Hematopoietic multipotent progenitor cell (in vitro differentiated cells): Measurements from ENCODE around the gene PVRIG. TPM values are rescaled to one million over a fixed set of nuclear protein-coding genes. Genes with fewer than 3 reads are reported as not detected.
"Not testable (repeated sequence)": the region's sequence is repeated elsewhere in the genome, so short reads cannot be mapped to it uniquely, and the experiment has no call there.

ENCODE experiments used
- DNase-seq, 3 donors: peaks; one replicate each; pipeline ENCODE4 v3.0.0-alpha.2; 2011 to 2015; ENCODE audit warnings: low read depth in 2 of 3, low spot score in 2 of 3
- total RNA-seq: library from RNA; depleted of rRNA; stranded (reverse); fragments of >200 nt; gene quantifications from one replicate; pipeline ENCODE4 v1.2.3, GENCODE V29; 2012

PVRIG gene
- total RNA-seq, 1 donor = 0.54 TPM

GRCh38 chr7:100224891-100225290 lies 5.1 kb downstream of the PVRIG start:
- not testable (repeated sequence) for DNase-seq

DNA sequence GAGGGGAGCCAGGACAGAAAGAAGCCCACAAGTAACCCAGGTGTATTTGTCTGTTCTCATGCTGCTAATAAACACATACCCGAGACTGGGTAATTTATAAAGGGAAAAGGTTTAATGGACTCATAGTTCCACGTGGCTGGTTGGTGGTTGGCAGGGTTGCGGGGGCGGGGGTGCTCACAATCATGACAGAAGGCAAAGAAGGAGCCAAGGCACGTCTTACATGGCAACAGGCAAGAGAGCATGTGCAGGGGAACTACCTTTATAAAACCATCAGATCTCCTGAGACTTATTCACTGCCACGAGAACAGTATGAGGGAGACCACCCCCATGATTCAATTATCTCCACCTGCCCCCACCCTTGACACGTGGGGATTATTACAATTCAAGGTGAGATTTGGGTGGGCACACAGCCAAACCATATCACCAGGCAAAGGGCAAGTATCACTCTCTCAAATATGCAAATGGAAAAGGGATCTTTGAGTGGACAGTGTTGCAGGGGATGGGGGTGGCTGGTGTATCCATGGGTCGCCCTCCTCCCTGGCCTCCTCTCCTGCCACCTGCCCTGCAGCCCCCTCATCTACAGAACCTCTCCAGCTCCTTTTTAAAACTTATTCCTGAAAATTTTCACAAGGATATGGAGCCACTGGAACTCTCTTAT lies 15.0 kb downstream of the PVRIG start:
- DNase-seq = not testable (repeated sequence)

GRCh38 chr7:100239975-100240374 lies 20.2 kb downstream of the PVRIG start:
- DNase-seq = not testable (repeated sequence)

GRCh38 chr7:100243385-100243784 lies 23.6 kb downstream of the PVRIG start:
- peak in 2 of 3 donors; percentile 68 to 75 for DNase-seq

- DNase-seq = not testable (repeated sequence)
Measured at GRCh38 chr7:100244988-100245605, 25.3 kb downstream of the PVRIG start.

DNA sequence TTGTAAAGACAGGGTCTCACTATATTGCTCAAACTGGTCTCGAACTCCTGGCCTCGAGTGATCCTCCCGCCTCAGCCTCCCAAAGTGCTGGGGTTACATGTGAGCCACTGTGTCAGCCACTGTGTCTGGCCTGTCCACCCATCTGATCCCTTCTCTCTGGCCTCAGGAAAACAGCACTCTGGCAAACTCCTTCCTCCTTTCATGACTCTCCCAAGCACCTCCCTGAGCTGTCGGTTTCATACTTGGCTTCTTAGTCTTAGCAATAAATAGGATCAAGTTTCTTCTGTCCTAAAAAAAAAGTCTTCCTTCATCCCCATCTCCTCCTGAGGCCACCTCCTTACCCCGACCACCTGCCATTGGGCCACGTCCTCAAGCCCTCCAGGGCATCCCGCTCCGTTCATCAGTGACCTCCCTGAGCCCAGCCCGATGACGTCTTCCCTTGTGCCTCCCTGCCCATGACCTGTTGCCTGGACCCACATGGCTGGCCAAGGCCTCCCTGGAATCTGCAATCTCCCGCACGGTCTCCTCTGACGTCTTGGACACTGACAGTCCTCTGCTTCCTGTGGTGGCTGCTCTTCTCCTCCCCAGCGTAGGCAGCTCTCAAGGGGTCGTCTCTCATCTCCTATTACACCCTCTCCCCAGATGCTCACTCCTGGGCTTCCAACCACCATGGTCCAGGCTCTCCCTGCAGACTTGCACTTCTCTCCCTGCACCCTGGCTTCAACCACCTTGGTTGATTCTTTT lies 26.5 kb downstream of the PVRIG start:
- not testable (repeated sequence) for DNase-seq

DNA sequence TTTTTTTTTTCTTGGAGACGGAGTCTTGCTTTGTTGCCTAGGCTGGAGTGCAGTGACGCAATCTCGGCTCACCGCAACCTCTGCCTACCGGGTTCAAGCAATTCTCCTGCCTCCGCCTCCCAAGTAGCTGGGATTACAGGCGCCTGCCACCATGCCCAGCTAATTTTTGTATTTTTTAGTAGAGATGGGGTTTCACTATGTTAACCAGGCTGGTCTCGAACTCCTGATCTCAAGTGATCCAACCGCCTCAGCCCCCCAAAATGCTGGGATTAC lies 27.1 kb downstream of the PVRIG start:
- not testable (repeated sequence) for DNase-seq

DNA sequence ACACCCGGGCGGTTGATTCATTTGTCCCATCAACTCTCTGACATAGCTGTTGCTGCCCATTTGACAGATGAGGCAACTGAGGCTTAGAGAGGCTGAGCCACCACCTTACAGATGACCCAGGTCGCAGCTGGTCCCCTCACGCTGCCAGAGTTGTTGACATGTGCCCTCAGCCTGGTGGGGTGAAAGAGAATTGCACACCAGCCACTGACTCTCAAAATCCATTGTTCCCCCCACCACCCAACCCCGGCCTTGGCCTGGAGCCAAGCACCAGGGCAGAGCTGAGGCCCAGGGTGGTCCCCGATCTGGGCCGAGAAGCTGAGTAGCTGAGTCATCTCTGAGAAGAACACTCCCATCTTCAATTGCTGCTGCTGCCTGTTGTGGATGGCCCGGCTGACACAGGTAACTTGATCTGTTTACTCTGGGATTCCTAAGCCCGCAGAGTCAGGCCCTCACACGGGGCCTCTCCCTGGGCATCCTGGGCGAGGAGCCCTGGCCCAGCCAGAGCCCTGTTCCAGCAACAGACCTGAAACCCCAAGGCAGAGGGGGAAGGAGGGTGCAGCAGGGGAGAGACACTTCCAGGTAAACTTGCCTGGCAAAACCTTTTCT lies 27.5 kb downstream of the PVRIG start:
- peak in 2 of 3 donors; percentile 46 to 74 for DNase-seq

DNA sequence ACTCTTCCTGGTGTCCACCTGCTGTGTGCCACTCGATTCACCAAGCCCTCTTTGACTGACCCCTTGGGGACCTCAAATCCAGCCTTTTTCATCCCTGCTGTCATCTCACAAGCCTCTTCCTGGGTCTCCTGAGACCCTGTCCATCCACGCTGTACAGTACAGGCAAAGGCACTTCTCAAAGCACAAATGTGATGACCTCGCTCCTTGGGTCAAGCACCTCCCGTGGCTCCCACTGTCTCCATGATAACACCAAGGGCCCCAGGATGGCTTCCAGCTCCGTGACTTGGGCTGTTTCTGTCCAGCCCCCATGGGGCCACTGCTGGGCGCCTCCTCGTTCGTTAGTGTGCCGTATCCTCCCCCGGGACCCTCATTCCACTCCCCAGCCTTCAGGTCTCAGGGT lies 28.7 kb downstream of the PVRIG start:
- DNase-seq = no peak

GRCh38 chr7:100257017-100257416 lies 37.3 kb downstream of the PVRIG start:
- no peak for DNase-seq

- DNase-seq = not testable (repeated sequence)
Measured at GRCh38 chr7:100259984-100260383, 40.2 kb downstream of the PVRIG start.

DNA sequence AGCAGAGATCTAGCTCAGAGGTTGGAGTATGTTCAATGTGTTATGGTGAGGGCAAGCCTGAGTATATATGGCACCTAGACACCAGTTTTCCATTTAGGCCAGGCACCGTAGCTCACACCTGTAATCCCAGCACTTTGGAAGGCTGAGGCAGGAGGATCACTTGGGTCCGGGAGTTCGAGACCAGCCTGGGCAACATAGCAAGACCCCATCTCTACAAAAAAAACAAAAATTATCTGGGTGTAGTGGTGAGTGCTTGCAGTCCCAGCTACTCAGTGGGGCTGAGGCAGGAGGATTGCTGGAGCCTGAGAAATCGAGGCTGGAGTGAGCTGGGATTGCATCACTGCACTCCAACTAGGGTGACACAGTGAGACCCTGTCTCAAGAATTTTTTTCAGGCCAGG lies 43.1 kb downstream of the PVRIG start:
- DNase-seq = not testable (repeated sequence)

DNA sequence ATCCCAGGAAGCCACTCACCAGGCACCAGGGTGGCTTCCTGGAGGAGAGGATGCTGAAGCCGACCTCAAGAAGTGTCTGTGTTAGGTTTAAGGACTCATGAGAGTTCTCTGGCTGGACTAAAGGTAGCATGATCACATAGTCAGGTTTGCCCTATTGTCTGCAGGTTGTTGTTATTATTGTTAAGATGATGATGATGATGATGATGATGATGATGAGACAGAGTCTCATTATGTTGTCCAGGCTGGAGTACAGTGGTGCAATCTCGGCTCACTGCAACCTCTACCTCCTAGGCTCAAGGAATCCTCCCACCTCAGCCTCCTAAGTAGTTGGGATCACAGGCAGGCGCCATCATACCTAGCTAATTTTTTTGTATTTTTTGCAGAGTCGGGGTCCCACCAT lies 44.5 kb downstream of the PVRIG start:
- DNase-seq = not testable (repeated sequence)

GRCh38 chr7:100264669-100265165 lies 45.0 kb downstream of the PVRIG start:
- DNase-seq = not testable (repeated sequence)

DNA sequence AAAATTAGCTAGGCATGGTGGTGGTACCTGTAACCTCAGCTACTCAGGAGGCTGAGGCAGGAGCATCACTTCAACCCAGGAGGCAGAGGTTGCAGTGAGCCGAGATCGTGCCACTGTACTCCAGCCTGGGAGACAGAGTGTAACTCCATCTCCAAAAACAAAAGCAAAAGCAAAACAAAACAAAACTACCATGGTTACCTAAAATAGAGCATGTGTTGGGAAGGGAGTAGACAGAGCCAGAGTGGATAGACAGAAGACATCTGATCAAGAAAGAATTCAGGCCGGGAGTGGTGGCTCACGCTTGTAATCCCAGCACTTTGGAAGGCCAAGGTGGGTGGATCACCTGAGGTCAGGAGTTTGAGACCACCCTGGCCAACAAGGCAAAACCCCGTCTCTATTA lies 46.1 kb downstream of the PVRIG start:
- not testable (repeated sequence) for DNase-seq

DNA sequence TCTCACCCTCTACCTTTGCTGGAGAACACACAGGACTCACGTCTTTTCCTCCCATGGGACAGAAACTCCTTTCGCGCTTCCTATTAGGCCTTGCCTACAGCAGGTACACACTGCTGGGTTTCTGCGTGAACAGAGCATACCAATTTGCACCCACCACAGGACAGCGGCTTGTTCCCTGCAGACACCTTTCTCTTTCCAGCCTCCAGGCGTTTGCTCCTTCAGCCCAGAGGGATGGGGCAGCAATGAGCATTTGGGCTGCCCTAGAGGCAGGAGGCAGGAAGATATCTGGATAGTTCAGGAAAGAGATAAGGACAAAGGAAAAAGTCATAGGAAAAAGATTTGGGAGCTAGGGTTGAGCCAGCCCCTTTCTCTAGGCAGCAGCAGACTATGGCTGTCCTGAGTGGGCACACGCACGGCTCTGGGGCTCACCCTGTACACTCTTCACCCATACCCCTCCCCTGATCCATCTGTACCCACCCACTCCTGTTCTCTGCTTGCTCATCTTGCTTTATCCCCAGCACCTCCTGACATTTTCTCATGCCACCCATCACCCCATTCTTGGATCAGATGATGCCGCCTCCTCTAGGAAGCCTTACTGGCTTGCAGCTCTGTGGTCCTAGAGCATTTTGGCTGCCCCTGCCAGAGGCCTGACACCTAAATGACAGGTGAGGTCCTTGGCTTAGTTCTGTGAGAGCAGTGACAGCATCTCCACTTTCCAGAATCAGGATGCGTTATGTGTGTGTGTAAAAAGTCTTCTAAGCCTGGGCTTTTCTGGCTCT lies 47.0 kb downstream of the PVRIG start:
- no peak for DNase-seq

- DNase-seq = no peak
Measured at GRCh38 chr7:100267648-100268047, 47.9 kb downstream of the PVRIG start.

GRCh38 chr7:100268882-100269281 lies 49.1 kb downstream of the PVRIG start:
- DNase-seq = not testable (repeated sequence)

DNA sequence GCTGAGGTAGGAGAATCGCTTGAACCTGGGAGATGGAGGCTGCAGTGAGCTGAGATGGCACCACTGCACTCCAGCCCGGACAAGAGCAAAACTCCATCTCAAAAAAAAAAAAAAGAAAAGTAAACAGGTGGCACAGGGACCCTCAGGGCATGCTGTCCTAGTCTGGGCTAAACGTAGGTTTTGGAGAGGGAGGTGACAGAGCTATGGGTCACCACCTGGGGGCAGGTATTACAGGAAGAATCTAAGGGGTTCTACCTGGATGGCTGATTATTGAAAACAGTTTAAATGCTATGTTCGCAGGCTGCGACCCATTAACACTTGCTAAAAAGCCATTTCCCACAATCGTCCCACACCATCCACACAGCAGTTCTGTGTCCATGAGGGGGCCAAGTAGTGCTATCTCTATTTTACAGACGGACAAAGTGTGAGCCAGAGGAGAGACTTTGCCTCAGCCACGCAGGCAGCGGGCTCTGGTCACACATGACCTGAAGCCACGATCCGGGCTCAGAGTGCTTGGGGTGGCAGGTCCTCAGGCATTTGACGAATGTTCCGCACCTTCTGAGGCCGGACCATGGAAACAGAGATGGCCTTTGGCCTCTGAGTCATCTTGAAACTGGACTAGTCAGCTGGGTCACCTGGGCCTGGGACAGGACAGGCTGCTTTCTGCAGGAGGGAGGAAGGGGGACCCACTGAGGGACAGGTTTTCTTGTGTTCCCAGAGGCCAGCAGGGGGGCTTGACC lies 49.7 kb downstream of the PVRIG start:
- DNase-seq = not testable (repeated sequence)
